GM21529 (cell line): ENCODE measurements around the gene GALNT18.

ENCODE experiments used
- ATAC-seq: cut with Tn5 transposase; IDR thresholded peaks from one replicate; pipeline ENCODE4 v1.9.1; 2021; ENCODE audit not compliant: unreplicated experiment

GALNT18 gene

DNA sequence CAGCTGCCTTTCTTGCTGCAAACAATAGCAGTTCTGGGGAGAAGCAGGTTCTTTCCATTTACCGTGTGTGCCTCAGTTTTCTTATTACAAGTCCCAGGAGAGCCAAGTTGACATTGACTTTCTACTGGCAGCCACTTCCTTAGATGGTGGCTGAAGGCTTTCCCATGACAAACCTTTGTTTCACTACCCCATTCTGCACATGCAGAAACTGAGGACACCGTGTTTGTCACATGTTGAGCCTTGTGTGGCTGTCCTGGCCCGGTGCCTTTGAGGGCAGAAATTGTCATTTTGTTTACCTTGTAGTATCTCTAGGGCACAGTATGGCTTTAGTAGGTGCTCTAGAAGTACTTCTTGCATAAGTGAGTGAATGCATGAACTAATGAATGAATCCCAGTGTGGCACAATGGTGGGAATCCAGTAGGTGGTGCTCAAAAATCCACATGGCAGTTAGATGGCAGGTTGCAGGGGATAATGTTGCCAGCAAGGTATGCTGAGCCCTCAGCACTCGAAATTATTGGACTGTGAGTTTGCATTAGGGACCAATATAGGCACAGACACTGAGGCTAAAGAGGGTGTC is 370.3 kb downstream of the GALNT18 start:
- ATAC-seq = no peak

DNA sequence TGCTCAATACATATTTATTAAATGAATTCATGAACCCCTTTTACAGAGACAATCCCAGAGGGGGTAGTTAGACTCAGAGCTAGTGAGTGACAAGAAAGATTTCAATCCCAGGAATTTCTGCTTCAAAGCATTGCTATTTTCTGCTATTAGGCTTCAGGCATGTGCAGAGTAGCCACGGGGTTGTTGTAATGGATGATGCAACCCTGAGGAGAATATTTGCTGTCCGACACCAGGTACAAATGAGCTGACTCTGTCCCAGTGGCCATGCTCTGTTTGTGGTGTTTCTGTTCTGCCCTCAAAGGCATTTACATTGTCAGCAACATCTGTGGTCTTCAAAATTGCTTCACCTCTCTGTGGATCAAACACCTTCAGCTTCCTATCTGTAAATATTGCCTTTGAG is 371.3 kb downstream of the GALNT18 start:
- no peak for ATAC-seq

DNA sequence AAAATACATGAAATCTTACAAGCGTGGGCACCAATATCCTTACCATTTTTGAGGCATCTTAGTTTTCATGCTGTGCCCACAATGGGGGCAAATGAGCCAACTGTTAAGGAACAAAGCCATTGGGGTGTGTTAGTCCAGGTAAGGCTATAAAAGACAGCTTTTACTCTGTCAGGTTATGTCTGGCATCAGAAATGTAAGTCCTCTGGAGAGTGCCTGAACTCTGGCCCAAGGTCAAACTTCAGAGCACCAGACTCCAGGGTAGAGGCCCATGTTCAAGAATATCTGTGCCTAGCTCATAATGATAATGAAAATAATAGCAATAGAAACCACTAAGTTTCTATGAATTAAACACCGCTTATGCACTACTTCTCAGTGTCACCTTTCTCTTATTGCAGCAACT is 374.2 kb downstream of the GALNT18 start:
- no peak for ATAC-seq

DNA sequence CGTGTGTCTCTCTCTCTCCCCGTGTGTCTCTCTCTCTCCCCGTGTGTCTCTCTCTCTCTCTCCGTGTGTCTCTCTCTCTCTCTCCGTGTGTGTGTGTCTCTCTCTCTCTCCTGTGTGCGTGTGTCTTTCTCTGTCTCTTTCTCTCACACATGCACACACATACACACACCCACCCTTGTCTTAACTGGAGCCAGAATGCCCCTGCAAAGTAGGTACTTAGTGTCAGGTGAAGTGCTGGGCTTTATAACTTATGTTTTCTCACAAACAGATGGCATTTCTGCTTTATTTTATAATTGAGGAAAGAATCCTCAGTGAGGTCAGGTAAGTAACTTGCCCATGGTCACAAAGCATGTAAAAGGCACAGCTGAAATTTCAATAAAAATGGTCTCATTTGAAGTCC is 374.7 kb downstream of the GALNT18 start:
- no peak for ATAC-seq

DNA sequence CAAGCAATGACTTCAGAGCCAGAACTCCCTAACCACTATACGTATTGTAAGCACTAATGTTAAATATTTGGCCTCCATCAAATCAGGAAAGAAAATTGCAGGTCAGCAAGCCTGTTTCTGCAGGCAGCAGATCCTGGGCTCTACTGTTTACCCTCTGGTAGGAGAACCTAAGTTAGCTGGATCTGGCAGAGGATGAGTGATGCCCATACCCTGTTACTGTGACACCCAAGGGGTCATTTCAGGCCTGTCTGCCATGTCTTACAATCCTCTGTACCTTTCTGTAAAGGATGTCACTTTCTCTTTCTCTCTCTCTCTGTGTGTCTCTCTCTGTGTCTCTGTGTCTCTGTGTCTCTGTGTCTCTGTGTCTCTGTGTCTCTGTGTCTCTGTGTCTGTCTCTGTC is 375.6 kb downstream of the GALNT18 start:
- no peak for ATAC-seq

DNA sequence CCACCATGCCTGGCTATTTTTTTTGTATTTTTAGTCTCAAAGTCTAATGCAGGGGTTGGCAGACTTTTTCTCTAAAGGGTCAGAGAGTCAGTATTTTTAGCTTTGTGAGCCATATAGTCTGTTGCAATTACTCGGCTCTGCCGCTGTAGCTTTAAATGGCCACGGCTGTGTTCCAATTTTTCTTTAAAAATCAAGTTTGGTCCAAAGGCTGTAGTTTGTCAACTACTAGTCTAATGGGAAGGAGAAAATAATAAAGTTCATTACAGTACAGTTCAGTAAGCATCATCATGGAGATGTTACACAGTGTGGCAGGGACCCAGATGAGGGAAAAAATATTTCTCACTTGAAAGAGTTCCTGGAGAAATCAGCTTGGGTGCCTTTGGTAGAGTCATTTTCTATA is 376.4 kb downstream of the GALNT18 start:
- no peak for ATAC-seq

DNA sequence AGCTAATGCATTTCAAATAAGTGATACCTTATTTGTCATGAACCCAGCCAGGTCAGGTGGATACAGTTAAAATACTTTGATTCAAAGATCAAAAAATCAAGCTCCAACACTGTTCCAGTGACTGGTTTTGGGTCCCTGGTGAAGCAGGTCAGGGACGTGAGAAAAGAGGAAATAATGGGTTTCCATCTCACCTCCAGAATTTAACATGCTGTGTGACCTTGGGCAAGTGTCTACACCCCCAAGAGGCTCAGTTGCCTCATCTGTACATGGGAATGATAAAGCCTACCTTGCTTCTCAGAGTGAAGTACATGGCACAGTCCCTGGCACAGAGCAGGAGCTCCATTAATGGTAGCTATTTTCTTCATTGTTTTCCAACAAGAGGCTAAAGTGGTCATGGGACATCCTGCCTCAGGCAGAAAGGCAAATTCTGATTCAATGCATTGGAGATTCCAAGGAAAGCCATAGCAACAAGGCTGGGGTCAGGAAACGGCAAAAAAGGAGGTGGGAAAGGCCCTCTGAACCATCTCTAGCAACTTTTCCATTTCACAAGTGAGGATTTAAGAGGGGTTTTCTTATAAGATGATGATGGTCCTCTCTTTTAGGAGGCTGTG is 377.2 kb downstream of the GALNT18 start:
- ATAC-seq = peak; percentile 19

DNA sequence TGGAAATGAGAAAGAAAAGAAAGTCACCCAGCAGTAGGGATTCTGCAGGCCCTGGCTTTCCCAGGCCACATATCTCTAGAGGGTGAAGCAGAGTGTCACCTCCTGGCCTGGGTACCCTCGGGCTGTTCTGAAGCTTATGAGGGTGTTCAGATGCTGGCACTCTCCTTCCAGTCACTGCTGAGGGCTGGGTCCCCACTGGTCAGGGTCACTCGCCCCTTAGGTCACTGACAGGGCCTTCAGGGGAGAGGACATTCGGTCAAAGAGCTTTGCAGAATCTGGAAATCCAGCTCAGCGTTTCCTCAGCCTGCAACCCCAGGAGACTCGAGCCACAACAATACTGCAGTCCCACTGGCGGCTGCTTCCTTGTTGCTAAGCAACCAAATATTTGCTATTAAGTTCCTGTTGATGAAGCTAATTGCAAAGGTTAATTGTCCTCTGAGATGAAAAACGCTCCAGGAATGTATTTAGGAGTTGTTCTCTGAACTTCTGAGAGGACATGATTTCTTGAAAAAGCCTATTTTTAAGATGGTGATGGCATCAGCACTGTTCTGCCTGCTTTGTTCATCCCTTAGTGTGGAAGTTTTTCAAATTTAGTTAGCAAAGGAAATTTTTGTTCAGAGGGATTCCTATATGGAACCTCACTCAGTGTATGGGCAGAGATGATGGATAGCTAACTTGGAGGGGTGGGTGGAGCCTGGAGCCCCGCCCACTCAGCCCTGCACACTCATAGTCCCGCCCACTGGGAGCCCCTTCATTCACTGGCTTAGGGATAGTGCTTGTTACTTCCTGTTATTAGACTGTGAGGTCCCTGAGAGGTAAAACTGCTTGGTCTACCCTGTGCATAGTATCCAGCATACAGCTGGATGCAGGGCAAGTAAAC is 378.0 kb downstream of the GALNT18 start:
- peak; percentile 67 for ATAC-seq

DNA sequence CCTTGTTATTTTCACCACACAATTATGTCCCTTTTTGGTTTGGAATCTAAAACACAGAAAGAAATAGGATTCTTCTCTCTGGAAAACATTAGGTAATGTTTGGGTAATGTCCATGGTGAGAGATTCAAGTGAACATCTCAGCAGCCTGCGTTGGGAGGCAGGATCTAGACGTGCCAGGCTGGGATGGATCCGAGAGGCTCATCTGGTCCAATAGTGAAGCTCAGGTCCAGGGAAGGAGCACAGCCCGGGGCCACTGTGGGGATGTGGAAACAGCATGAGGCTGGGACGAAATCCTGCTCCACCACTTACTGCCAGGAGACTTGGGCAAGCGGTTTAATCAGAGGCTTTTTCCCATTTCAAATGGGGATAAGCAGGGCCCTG is 378.6 kb downstream of the GALNT18 start:
- ATAC-seq = no peak

DNA sequence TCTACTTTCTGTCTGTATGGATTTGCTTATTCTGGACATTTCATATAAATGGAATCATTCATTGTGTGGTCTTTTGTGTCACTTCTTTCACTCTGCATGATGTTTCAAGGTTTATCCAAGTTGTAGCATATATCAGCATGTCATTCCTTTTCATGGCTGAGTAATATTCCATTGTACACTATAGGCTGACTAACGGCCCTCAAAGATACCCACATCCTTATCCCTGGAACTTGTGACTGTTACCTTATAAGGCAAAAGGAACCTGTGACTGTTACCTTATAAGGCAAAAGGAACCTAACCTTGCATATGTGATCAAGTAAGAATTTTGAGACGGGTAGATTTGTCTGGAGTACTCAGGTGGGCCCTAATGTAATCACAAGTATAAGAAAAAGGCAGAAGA is 380.5 kb downstream of the GALNT18 start:
- ATAC-seq = no peak

DNA sequence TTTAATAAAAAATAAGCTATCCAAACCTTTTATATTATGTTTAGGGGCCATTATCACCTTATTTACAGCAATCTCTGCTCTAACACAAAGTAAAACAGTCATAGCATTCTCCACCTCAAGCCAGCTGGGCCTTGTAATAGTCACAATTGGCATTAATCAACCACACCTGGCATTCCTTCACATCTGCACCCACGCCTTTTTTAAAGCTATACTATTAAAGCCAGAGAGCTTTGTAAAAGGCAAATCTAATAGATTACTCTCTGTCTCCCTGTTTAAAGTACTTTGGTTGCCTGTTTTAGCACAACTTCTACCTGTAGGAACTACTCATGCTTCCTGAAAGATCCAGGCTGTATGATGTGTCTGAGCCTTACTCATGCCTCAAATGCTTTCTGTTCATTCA is 381.8 kb downstream of the GALNT18 start:
- no peak for ATAC-seq

DNA sequence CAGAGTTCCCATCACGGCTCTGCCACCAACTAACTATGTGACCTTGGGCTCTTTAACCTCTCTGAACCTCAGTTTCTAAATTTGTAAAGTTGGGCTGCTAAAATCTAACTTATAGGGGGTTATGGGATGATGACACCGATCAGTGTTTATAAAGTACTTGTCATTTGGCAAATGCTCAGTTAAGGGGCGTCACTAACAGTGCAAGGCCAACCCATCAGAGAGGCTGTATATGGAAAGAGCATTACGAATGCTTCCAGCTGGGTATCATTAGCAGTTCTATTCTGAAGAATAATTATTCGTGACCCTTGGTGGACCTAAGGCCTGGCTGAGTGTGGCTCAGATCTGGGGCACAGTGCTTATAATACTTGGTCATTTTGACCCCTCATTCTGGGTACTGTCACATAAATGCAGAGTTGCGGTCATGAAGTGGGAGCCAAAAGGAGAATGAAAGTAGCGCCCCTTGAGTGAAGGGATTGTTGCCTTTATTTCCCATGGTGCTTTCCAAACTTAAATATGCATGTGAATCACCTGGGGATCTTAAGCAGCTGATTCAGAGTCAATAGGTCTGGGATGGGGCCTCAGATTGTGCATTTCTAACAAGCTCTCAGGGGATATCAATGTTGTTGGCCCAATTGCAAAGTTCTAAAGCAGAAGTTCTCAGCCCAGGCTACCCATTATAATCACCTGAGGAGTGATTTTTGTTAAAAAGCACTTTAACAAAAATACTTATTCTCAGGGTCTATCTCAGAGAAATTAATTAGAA is 384.6 kb downstream of the GALNT18 start:
- ATAC-seq = no peak

DNA sequence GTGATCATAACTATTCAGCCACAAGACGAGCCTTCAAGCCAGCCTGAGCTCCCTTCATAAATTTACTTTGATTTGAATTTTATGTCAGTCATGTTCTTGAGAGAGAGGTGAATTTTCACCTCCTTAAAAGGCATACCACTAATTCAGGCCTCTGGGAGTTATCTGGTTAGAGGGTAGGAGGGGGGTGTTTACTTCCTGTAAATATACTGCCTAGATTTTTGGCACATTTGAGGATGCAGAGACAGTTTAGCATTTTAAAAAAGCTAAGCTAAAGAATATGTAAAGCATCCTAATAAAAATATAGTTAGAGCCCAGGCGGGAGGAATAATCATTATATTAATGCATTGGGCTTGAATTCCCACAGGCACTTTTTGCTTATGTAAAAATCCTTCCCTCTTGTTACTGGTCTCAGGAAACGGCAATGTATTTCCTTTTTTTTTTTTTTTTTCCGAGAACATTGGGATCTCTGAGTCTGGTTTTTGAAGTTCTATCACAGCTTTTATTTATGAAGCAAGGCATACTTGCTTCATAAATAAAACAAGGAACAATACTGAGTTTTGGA is 385.2 kb downstream of the GALNT18 start:
- ATAC-seq = no peak

DNA sequence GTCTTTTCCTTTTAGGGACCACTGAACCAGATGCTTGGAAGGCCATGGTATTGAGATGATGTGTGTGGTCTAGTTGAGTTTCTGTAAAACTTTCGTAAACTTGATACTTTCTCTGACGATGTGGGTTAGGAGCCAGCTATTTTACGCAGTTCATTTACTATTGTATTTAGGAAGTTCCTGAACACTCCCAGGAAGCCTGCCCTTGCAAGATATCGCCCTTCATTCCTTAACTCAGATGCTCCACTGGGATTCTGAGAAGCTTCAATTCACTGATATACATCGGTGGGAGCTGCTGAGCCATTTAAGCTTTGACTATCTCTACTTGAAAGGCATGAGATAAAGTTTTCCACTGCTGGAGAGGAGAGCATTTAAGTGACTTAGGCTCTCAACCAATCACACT is 390.0 kb downstream of the GALNT18 start:
- no peak for ATAC-seq

DNA sequence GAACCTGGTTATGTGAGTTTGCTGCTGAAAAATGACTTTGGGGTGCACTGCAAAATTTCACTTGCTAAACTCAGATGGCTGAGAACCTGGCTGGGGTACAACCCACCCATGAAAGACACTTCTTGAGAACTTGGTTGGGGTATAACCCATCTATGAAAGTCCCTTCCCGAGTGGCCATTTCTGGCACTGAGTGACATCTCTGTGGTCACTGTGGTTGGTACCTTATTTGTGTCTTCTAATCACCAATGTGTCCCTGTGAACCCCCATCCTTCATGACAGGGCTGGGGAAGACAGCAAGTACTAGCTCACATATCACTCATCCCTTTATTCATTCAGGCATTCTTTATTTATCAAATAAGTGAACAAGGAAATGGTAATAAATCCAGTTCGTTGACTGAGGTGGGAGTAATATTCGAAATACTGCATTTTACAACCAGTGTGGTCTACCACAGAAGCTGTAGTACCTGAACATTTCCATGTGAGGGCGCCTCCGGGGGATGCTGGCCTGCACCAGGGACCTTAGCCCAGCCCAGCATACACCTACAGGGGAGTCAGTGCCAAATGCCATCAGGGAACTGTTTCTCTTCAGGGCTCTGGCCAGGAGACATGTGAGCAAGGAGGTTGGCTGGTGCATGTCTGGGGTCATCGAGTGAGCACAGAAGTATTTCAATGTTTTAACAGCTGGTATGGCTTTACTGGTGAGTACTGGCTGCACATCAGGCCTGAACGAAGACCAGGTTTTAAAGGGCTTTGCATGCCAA is 390.8 kb downstream of the GALNT18 start:
- no peak for ATAC-seq

DNA sequence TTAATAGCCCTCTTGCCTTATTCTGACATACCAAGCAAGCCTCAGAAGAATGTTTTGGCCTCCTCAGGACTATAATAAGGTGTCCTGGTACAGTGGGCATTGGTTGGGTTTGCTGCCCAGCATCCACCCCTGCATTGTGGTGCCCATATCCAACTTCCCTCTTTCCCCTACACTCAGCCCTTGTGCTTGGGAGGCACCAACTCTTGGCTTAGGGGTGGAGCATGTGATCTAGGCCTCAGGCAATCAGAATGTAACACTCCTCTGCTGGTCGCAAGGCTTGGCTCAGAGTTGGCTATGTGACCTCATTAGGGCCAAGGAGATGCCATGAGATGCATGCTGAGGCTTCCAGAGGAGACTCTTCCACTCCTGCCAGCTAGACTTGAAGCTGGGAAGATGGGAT is 391.7 kb downstream of the GALNT18 start:
- ATAC-seq = no peak

DNA sequence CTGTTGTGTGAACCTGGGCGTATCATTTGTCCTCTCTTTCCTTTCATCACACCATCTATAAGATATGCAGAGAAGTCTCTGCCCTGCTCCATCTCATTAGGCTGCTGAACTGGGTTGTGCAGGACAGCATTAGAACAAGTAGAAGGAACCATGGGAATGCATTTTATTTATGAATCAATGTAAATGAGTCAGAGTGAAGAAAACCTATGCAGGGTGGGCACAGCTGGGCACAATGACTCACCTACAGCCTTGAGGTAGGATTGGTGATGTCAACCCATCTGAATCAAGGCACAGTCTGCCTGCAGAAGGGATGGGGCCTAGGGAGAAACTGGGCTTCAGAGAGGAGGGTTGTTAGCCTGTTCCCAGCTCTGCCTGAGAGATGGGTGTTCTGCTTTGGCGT is 392.2 kb downstream of the GALNT18 start:
- ATAC-seq = no peak

DNA sequence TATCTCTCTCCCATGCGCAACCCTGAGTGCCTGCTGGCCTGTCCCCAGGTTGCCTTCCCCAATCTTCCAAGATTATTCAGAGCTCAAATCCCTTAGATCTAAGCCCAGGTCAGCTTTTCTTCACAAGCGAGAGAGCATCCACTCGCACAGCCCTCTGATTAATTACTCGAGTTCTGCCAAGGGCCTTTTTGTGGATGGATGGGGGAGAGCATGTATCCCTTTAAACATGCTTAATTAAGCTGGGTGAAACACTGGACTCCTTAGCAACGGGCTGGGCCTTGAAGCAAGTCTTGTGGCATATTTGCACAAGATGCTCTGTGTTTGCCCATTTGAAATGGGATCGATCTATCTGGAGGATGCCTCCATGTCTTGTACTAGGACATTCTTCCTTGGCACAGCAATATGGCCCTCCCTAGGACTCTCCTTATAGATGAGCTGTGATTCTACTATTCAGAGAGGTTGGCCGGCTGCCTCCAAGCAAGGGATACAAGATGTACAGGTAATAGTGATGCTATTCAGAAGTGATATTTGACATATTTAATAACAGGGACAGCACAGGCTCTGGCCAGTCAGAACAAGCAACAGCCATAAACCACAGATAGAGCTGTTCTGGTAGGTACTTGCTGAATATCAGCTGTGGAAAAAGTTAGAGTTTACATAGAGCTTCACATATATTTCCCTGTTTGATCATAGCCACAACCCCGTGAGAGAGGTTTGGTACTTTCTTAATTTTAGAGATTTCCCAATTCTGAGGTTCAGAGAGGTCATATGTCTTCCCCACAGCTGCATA is 394.3 kb downstream of the GALNT18 start:
- no peak for ATAC-seq
